HuH-7 (cell line): ENCODE data around the gene FSIP1.

Experiments used
- DNase-seq: peaks from one replicate; pipeline ENCODE4 v3.0.0; 2011; ENCODE audit warnings: low spot score

The FSIP1 gene

DNA sequence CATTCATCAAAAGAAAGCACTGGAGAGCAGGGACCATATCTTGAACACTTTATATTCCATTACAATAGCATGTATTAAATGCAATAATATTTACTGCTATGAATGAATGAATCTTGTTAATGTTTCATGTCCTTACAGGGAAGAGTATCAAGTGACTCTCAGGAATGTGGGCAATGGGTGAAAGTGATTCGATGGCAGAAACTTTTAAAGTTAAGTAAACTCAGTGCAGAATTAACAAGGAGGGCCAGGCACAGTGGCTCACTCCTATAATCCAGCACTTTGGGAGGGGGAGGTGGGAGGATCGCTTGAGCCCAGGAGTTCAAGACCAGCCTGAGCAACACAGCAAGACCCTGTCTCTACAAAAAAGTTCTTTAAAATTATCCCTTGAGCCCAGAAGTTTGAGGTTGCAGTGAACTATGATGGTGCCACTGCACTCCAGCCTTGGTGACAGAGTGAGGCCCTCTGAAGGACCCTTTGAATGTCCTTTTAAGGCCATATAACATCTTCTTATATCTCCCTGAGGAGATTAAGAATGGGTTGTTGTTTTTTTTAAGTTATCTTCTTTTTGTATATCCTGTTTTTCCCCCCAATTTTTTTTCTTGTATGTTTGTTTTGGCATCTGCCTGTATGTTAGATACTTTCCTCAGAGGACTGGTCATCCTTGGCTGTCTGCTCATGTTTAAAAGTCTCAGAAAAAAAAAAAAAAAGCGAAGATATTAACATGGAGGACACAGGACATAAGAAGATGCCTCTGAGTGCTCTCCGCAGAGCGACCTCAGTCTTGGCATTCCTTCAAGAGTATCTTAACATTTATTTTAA lies 9.6 kb upstream of the FSIP1 start:
- DNase-seq = no peak

GRCh38 chr15:39789736-39790135 lies 7.1 kb upstream of the FSIP1 start:
- no peak for DNase-seq

- DNase-seq = no peak
Measured at GRCh38 chr15:39788800-39789565, 6.3 kb upstream of the FSIP1 start.

DNA sequence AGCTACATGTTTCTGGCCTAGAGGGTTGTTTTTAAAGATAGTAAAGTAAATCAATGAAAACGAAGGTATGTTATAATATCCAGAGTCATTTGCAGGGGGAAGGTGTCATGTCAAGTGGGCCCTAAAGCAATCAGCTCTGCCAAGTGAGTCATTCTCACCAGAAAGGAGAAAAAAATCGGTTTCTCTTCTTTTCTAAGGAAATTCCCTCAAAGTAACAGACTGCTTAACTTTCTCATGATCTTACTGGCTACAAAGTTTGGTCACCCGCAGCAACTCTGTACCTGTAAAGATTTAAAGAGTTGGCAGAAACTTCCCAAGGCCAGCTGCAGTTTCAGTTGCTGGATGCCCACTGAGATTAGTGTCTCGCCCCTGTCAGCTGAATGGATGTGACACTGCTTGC lies 5.5 kb upstream of the FSIP1 start:
- no peak for DNase-seq

DNA sequence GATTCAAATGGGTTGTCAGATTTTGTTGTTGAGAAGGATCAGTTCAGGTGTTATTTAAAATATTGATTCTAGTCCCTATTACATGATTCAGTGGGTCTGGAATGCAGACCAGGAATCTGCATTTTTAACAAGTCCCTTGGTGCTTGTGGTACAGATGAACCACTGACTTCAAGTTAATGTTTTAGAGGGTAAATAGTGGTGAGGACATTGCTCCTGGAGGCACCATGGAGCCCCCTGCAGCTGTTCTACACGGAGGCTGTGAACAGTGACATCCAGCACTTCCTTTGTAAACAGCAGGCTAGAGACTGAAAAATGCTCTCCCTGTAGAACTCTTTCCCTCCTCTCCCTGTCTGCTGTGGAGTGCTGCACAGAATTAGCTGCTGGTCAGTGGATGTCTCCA lies 4.8 kb upstream of the FSIP1 start:
- DNase-seq = no peak

DNA sequence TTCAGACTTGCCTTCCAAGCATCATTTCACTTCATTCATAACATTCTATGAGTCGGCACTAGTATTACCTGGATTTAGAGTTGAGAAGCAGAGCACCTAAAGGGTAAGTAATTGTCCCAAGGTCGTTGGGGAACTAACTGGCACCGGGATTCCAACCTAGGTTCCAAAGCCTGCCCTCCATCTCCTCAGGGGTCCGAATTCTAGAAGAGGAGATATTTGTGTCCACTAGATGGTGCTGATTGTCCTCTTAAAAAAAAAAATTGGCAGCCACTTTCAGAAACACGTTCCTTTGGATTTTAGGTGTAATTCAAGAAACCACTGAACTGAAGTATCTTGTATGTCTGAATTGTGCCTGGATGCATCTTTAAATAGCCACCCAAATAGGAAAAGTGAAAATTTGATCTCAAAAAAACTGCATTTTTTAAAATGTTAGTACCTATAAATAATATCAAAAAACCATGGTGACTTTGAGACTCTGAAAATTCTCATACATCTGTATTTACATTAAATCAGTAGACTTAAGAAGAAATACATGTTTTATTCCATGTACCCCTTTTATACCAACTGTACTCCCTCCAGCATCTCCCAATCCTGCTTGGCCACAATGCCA lies 3.9 kb upstream of the FSIP1 start:
- peak; percentile 36 for DNase-seq

DNA sequence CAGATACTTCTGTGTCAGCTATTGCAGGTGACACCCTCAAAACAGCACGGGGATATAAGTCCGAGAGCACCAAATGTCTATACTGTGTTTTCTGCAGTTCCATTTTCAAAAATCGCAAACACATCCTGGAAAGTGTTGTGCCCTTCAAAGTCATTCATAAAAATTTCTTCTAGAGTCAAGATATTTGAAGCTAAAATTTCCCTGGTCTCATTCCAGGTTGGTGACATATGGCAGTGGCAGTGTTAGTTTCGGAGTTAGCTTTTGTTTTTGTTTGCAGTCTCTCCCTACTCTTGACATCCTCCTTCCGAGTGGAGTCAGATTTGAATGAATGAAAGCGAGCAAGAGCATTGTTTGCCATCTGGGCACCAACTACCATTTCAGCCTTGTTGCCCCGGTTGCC lies 3.2 kb upstream of the FSIP1 start:
- no peak for DNase-seq

DNA sequence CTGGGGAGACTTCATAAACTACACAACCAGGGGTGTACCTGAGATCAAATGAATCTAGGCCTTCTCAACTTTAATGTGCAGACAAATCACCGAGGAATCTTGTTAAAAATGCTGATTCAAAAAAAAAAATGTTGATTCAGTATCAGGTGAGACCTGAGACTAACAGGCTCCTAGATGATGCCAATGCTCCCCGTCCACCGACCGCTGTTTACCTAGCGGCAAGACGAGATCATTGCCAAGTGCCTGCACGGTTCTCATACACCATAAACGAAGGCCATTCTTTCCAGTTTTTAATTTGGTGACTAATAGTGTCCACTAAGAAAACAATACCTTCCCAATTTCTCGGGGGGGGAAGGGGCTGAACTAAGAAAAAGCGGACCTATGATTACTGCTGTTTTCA lies 2.5 kb upstream of the FSIP1 start:
- no peak for DNase-seq

DNA sequence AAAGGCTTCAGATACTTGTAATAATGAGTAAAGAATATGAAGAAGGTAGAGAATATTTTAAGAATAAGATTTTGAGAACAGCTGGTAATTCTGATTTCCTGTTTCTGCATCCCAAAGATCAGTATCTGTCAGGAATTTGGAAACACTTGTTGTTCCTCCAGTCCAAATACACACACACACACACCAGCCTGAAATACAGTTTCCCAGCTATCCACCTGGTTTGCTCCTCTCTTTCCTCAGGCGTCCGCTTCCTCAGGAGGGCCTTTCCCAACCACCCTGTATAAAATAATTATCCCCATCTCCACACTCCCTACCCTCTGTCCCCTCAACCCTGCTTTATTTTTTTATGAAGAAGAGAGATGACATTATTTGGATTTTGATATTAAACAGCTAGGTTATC lies 2.0 kb upstream of the FSIP1 start:
- DNase-seq = no peak

DNA sequence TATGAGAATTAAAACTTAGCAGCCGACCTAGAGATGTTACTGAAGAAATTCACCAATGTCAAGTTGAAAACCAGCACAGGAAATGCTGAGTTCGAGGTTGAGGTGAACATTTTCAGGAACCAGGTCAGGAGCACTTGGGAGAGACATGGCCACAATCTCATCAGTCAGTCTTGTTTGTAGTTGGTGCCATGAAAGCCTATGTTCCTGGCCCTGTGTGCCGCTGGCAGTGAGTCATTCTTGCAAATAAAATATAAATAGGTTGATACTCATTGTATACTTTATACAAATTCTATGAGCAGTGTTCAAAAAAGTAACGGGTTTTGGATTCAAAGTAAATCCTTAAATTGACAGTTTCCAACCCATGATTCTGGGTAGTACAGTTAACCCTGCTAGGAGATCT lies 1.5 kb upstream of the FSIP1 start:
- no peak for DNase-seq

DNA sequence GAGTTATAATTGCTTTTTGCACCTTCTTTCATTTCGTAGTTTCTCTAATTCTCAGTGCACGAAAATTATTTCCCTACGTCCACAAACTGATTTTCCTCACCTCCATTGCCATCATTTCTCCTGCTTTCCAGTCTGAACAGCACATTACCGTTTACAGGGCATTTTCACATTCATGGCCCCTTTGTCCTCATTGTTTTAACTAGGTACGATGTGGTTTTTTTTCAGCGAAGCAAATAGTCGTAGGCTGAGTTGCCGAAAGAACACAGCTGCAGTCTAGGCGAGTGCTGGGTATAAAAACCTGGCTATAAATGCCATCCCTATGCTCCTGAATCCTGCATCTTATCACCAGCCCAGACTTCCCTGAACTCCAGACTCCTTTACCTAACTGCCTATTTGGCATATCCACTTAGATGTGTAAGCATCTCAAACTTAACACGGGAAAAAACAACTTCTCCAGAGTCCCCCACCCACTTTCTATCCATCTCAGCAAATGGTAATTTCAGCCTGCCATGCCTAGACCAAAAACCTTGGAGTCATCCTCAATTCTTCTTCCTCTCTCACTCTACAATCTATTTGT lies 691 bp upstream of the FSIP1 start:
- no peak for DNase-seq

DNA sequence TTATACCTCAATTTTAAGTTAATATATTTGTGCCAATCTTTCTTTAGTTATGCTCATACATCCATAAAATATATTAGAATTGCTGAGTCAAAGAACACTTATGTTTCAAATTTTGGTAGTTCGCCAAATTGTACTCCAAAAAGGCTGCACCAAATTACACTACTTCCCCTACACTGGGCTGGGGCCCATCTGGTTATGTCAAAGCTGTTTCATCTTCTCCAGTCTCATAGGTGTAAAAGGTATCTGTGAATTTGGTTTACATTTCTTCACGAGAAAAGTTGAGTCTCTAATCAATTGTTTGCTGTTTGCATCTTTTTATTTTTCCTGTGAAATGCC lies 706 bp downstream of the FSIP1 start:
- DNase-seq = no peak

DNA sequence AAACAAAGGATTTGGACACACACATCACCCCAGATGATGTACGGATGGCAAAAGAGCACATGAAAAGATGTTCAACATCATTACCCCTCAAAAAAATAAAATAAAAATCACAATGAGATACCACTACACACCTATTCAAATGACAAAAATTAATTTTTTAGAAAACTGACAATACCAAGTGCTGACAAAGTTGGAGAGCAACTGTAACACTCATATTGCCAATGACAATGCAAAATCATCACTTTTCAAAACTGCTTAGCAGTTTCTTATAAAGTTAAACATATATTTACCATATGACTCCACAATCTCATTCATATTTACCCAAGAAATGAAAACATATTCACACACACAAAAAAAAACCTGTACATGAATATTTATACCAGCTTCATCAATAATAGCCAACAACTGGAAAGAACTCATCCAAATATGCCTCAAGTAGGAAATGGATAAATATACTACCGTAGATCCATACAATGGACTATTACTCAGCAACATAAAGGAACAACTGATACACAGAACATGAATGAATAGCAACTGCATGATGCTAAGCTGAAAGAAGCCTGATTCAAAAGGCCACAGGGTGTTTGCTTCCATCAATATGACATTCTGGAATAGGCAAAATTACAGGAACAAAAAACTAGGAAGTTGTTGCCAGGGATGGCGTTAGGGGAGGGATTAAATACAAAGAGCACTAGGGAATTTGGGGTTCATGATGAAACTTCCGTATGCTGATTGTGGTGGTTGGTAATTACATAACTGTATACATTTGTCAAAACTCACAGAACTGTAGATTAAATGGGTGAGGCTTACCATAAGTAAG lies 1.3 kb downstream of the FSIP1 start:
- no peak for DNase-seq

DNA sequence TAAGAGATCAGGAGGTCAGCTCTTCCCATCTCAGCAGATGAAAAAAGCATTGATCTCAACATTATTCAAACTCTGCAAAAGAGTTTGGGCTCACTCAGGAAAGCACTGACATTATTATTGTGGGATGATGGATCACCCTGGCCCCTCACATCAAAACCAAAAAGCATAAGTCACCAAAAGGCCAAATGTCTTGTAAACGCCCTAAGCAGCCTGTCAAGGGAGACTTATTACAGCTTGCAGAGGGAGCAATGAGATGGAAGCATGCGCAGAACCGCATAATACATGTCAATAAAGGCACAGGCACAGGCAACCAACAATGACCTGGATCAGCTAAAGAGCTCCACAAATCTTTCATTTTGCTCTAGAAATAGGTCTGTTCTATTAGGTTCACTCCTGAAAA lies 4.6 kb downstream of the FSIP1 start:
- DNase-seq = no peak

DNA sequence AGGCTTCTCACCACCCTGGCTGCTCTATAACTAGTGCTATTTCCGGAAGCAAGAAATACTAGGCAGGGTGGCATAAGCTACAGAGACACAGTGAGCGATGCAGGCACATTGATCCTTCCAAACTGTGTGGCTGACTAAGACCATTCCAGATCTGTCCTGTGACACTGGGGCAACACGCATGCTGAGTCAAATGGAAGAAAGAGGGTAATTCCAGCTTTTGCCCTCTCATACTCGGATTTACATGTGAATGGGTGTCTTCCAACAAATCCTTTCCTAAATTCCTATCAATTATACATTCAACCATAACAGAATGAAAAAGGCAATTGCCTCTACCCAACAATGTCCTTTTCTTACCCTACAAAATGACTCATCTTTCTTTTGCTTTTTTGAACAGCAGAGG lies 5.1 kb downstream of the FSIP1 start:
- DNase-seq = no peak

GRCh38 chr15:39776068-39776467 lies 6.6 kb downstream of the FSIP1 start:
- no peak for DNase-seq

GRCh38 chr15:39774688-39775267 lies 7.9 kb downstream of the FSIP1 start:
- DNase-seq = no peak

DNA sequence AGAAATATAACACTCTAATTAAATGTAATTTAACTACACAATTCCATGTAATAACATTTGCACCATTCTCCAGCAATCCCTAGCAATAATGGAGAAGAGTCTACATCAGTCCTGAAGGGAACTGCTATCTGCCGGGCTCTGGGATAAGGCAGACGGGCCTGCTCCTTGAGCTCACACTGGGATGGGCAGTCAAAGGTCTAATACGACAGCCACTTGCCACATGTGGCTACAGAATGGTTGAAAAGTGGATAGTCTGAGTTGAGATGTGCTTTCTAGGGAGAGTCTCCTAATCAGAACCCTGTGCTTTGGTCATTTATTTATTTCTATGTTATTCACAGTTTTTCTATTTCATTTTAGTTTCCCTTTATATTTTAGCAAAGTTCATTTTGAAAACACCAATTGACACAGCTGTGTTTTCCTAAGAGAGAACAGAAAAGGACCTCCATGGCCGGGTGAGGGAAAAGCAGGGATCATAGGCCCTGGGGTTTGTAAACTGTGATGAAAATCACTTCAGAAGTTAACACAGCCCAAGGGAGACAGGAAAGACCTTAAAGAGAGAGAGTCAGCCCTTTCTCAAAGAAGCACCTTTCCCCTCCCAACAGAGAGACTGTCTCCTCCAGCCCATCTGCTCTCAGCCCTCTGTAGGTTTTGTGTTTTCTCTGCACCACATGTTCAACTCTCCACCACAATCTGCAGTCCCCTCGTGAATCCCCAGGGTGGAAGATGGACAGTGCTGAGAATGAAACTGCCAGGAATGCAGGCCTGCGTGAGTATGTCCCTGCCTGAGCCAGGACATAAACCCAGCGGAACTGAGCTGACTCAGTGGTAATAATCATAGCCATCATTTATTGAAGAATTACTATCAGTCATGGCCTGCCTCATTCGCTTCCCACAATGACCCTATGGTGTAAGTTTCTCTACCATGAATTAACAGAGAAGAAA lies 11.6 kb downstream of the FSIP1 start:
- no peak for DNase-seq

- no peak for DNase-seq
Measured at GRCh38 chr15:39767921-39768320, 14.7 kb downstream of the FSIP1 start.

GRCh38 chr15:39761006-39761405 lies 21.6 kb downstream of the FSIP1 start:
- no peak for DNase-seq
